GM23338 (cell line): ENCODE measurements around the gene USP35. TPM values are rescaled to one million over a fixed set of nuclear protein-coding genes. Genes with fewer than 3 reads are reported as not detected.

Experiments
- ATAC-seq: fragments of 200-7000 bp; cut with Tn5 transposase; 3 replicates; pipeline ENCODE4 v1.9.1; 2020
- DNase-seq: peaks from one replicate; pipeline ENCODE4 v3.0.0-alpha.2; 2015; ENCODE audit warnings: low spot score
- H2AFZ ChIP-seq: fragments of 200-600 bp; sonication (generic); 2 replicates; pipeline ENCODE4 v1.8.0; 2016; ENCODE audit warnings: antibody characterized with exemption, mild to moderate bottlenecking, moderate library complexity
- H3F3A ChIP-seq: fragments of 200-600 bp; sonication (generic); replicated peaks from 2 replicates; pipeline ENCODE4 v1.8.0; 2017; ENCODE audit warnings: antibody characterized with exemption, mixed run types, low read depth
- H3K27ac ChIP-seq: fragments of 200-600 bp; sonication (generic); 2 replicates; pipeline ENCODE4 v1.6.1; 2016; ENCODE audit warnings: low read depth
- H3K27me3 ChIP-seq: fragments of 200-600 bp; sonication (generic); 2 replicates; pipeline ENCODE4 v1.8.0; 2016; ENCODE audit warnings: mild to moderate bottlenecking, mixed run types, moderate library complexity; ENCODE audit not compliant: insufficient read depth
- H3K36me3 ChIP-seq: fragments of 200-600 bp; sonication (generic); 2 replicates; pipeline ENCODE4 v1.8.0; 2016; ENCODE audit warnings: mild to moderate bottlenecking; ENCODE audit not compliant: insufficient read depth
- H3K4me1 ChIP-seq: fragments of 200-600 bp; sonication (generic); 2 replicates; pipeline ENCODE4 v1.8.0; 2016; ENCODE audit warnings: mild to moderate bottlenecking, moderate library complexity; ENCODE audit not compliant: insufficient read depth
- H3K4me2 ChIP-seq: fragments of 200-600 bp; sonication (generic); 2 replicates; pipeline ENCODE4 v1.7.1; 2017; ENCODE audit warnings: mixed run types
- H3K4me3 ChIP-seq: fragments of 200-600 bp; sonication (generic); 2 replicates; pipeline ENCODE4 v1.6.1; 2016; ENCODE audit warnings: mixed run types
- H3K79me2 ChIP-seq: fragments of 200-600 bp; sonication (generic); replicated peaks from 2 replicates; pipeline ENCODE4 v1.8.0; 2017; ENCODE audit warnings: mild to moderate bottlenecking; ENCODE audit not compliant: insufficient read depth
- H3K9me2 ChIP-seq: fragments of 200-600 bp; sonication (generic); 2 replicates; pipeline ENCODE4 v1.8.0; 2017; ENCODE audit not compliant: insufficient read depth
- H4K20me1 ChIP-seq: fragments of 200-600 bp; sonication (generic); replicated peaks from 2 replicates; pipeline ENCODE4 v1.8.0; 2017; ENCODE audit warnings: mild to moderate bottlenecking; ENCODE audit not compliant: insufficient read depth
- H3K27ac Mint-ChIP-seq: 2 replicates; pipeline ENCODE4 v1.8.0; 2020; ENCODE audit warnings: inconsistent platforms, mild to moderate bottlenecking, moderate library complexity, mixed read lengths
- H3K27me3 Mint-ChIP-seq: 3 replicates; pipeline ENCODE4 v1.8.0; 2022; ENCODE audit warnings: low read depth, mild to moderate bottlenecking, moderate library complexity, mixed read lengths, inconsistent platforms; ENCODE audit not compliant: insufficient read depth, poor library complexity
- H3K36me3 Mint-ChIP-seq: 3 replicates; pipeline ENCODE4 v1.8.0; 2021; ENCODE audit warnings: low read depth, mild to moderate bottlenecking, inconsistent platforms, moderate library complexity, mixed read lengths
- H3K4me1 Mint-ChIP-seq: 3 replicates; pipeline ENCODE4 v1.8.0; 2020; ENCODE audit warnings: mild to moderate bottlenecking, inconsistent platforms, mixed read lengths
- H3K4me3 Mint-ChIP-seq: 3 replicates; pipeline ENCODE4 v1.8.0; 2021; ENCODE audit warnings: moderate library complexity, mild to moderate bottlenecking, inconsistent platforms, mixed read lengths
- H3K9me3 Mint-ChIP-seq: 3 replicates; pipeline ENCODE4 v1.8.0; 2020; ENCODE audit warnings: moderate library complexity, mild to moderate bottlenecking, inconsistent platforms, mixed read lengths
- CREB1 ChIP-seq: fragments of 250-450 bp; sonication (Bioruptor Pico); IDR thresholded peaks from 2 replicates; pipeline ENCODE4 v1.5.0; 2020; ENCODE audit warnings: low read depth, mild to moderate bottlenecking, moderate library complexity
- EZH2phosphoT487 ChIP-seq: fragments of 200-600 bp; sonication (generic); IDR thresholded peaks from one replicate; pipeline ENCODE4 v1.8.1; 2018; ENCODE audit warnings: antibody characterized with exemption; ENCODE audit not compliant: unreplicated experiment
- JUNB ChIP-seq: IDR thresholded peaks from one replicate; pipeline ENCODE4 v1.6.1; 2016; ENCODE audit warnings: antibody characterized with exemption; ENCODE audit not compliant: unreplicated experiment
- NANOG ChIP-seq: IDR thresholded peaks from 2 replicates; pipeline ENCODE4 v1.6.1; 2016; ENCODE audit warnings: antibody characterized with exemption, borderline replicate concordance
- ZNF114 ChIP-seq: fragments of 250-450 bp; sonication (Bioruptor Pico); IDR thresholded peaks from 2 replicates; pipeline ENCODE4 v1.5.0; 2020; ENCODE audit warnings: mild to moderate bottlenecking, moderate library complexity
- ZNF331 ChIP-seq: fragments of 250-450 bp; sonication (Bioruptor Pico); IDR thresholded peaks from 2 replicates; pipeline ENCODE4 v1.5.0; 2020; ENCODE audit warnings: low read depth, mild to moderate bottlenecking, moderate library complexity
- polyA plus RNA-seq: library from polyadenylated mRNA; unstranded; fragments of >200 nt; fragmentation: Nextera tagmentation; extraction: Ambion mirVana; gene quantifications from 2 replicates; pipeline ENCODE4 v1.2.1, GENCODE V29; 2016
- total RNA-seq: library from RNA; depleted of rRNA; stranded (reverse); fragments of >200 nt; shearing (Covaris generic); gene quantifications from 2 replicates; pipeline ENCODE4 v1.2.3, GENCODE V29; 2014
- TF ChIP-seq, protein P1 (sequence below): fragments of 250-450 bp; sonication (Bioruptor Pico); IDR thresholded peaks from 2 replicates; pipeline ENCODE4 v1.5.0; 2020; ENCODE audit warnings: mild to moderate bottlenecking, moderate library complexity

The USP35 gene
- total and polyA plus RNA-seq, 2 experiments from 2014 or later: 2.5 to 10.7 TPM

DNA sequence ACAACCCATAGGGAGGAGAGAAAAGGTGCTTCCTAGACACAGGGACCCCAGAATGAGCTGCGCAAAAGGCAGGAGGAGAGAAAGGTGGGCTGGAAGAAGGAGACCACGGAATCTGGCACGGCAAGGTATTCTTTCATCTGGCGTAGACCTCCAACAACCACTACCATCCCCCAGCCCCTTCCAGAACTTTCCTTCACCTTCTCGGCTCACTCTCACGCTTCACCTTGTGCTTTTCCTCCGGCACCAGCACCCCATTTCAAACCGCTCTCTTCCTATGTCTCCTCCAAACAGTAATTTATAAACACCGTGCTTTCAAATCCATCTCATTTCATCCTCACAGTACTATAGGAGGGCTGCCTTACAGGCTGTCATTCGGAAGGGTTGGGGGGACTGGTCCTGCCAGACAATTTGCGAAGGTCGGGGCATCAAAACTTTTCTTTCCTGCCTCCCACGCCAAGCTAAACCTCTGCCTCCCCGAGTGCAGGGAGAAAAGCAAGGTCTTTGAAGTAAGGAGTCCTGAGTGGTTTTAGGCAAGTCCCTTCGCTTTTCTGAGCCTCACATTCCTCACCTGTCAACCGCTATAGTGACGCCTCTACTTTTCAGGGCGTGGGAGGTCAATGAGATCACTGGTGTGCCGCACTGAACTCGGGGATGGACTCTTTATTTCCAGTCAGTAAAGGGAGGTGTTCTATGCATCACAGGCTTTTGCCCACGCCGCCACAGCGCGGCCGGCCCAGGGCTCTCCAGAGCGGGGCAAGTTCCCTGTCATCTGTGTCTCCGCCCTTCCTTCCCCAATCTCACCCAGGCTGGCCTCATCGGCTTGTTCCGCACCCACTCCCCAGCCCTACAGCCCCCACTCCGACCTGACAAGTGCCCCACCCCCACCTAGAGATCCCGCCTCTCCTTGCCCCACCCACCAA is 1.1 kb upstream of the USP35 start (continued):
- TF ChIP-seq, protein P1, sequence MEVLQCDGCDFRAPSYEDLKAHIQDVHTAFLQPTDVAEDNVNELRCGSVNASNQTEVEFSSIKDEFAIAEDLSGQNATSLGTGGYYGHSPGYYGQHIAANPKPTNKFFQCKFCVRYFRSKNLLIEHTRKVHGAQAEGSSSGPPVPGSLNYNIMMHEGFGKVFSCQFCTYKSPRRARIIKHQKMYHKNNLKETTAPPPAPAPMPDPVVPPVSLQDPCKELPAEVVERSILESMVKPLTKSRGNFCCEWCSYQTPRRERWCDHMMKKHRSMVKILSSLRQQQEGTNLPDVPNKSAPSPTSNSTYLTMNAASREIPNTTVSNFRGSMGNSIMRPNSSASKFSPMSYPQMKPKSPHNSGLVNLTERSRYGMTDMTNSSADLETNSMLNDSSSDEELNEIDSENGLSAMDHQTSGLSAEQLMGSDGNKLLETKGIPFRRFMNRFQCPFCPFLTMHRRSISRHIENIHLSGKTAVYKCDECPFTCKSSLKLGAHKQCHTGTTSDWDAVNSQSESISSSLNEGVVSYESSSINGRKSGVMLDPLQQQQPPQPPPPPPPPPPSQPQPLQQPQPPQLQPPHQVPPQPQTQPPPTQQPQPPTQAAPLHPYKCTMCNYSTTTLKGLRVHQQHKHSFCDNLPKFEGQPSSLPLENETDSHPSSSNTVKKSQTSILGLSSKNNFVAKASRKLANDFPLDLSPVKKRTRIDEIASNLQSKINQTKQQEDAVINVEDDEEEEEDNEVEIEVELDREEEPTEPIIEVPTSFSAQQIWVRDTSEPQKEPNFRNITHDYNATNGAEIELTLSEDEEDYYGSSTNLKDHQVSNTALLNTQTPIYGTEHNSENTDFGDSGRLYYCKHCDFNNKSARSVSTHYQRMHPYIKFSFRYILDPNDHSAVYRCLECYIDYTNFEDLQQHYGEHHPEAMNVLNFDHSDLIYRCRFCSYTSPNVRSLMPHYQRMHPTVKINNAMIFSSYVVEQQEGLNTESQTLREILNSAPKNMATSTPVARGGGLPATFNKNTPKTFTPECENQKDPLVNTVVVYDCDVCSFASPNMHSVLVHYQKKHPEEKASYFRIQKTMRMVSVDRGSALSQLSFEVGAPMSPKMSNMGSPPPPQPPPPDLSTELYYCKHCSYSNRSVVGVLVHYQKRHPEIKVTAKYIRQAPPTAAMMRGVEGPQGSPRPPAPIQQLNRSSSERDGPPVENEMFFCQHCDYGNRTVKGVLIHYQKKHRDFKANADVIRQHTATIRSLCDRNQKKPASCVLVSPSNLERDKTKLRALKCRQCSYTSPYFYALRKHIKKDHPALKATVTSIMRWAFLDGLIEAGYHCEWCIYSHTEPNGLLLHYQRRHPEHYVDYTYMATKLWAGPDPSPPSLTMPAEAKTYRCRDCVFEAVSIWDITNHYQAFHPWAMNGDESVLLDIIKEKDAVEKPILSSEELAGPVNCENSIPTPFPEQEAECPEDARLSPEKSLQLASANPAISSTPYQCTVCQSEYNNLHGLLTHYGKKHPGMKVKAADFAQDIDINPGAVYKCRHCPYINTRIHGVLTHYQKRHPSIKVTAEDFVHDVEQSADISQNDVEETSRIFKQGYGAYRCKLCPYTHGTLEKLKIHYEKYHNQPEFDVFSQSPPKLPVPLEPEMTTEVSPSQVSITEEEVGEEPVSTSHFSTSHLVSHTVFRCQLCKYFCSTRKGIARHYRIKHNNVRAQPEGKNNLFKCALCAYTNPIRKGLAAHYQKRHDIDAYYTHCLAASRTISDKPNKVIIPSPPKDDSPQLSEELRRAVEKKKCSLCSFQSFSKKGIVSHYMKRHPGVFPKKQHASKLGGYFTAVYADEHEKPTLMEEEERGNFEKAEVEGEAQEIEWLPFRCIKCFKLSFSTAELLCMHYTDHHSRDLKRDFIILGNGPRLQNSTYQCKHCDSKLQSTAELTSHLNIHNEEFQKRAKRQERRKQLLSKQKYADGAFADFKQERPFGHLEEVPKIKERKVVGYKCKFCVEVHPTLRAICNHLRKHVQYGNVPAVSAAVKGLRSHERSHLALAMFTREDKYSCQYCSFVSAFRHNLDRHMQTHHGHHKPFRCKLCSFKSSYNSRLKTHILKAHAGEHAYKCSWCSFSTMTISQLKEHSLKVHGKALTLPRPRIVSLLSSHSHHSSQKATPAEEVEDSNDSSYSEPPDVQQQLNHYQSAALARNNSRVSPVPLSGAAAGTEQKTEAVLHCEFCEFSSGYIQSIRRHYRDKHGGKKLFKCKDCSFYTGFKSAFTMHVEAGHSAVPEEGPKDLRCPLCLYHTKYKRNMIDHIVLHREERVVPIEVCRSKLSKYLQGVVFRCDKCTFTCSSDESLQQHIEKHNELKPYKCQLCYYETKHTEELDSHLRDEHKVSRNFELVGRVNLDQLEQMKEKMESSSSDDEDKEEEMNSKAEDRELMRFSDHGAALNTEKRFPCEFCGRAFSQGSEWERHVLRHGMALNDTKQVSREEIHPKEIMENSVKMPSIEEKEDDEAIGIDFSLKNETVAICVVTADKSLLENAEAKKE (CRISPR knock-in tag): no peak
- no peak for TF ChIP-seq CREB1 (CRISPR knock-in tag)

DNA sequence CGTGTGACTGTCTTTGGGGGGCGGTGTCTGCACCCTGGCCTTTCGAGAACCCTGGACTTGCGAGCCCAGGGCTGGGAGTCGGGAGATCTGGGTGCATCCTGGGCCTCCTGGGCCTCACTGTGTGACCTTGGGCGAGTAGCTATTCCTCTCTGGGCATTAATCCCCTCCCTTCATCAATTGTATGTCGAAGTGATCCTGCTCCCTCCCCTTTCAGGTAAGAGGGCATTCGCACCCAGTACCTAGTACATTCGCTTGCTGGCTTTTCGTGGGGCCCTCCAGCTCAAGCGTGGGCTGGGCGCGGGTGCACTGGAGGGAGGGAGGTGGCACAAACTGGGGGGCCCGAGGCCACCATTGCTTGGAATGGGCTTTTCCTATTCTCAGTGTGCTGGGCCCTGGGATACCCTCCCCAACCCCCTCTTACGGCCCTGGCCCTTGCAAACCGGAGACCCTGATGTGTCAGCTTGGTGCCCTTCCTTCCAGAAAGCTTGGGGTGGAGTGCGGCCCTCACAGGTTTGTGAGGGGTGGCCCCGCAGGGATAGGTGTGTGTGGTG is 530 bp downstream of the USP35 start:
- Histone ChIP-seq H3K27ac (no peak overlapping the region), H3K27me3 (no peaks in the 10 kb centered on the region), H3F3A (0 out of 2 replicates have a peak, but pooled peaks cover 8% of the 10 kb centered on the region), H4K20me1 (no peaks in the 10 kb centered on the region; the same call in 1 of the 2 replicates), H3K4me3 (peak overlapping the region; percentile 98), H3K9me2 (no peaks in the 10 kb centered on the region), H3K4me2 (peak overlapping the region; percentile 88), H3K4me1 (peaks cover 15% of the 10 kb centered on the region; the same call in 1 of the 2 replicates), H3K36me3 (no peaks in the 10 kb centered on the region), H2AFZ (peak overlapping the region; percentile 96), H3K79me2 (no peaks in the 10 kb centered on the region)
- H3K27ac Mint-ChIP-seq: no peak overlapping the region
- ATAC-seq: peak; percentile 2; the same call in 1 of the 3 replicates
- DNase-seq: peak; percentile 48
- H3K4me1 Mint-ChIP-seq: peaks cover 21% of the 10 kb centered on the region
- H3K27me3 Mint-ChIP-seq: peaks cover 18% of the 10 kb centered on the region
- H3K4me3 Mint-ChIP-seq: peak overlapping the region; percentile 92
- no peaks in the 10 kb centered on the region for H3K9me3 Mint-ChIP-seq
- no peaks in the 10 kb centered on the region for H3K36me3 Mint-ChIP-seq
- TF ChIP-seq JUNB (no peak), NANOG (no peak), ZNF114 (CRISPR knock-in tag) (no peak), ZNF331 (CRISPR knock-in tag) (no peak), EZH2phosphoT487 (no peak)
- TF ChIP-seq, protein P1 (CRISPR knock-in tag): no peak
